NB4 (cell line): ENCODE measurements around the gene NFYA.

Experiments
- CTCF ChIP-seq: IDR thresholded peaks from one replicate; pipeline ENCODE4 v1.5.1; 2012; ENCODE audit warnings: low read depth, low read length
- MYC ChIP-seq: IDR thresholded peaks from 2 replicates; pipeline ENCODE4 v1.6.1; 2011; ENCODE audit warnings: low read depth, low read length

DNA sequence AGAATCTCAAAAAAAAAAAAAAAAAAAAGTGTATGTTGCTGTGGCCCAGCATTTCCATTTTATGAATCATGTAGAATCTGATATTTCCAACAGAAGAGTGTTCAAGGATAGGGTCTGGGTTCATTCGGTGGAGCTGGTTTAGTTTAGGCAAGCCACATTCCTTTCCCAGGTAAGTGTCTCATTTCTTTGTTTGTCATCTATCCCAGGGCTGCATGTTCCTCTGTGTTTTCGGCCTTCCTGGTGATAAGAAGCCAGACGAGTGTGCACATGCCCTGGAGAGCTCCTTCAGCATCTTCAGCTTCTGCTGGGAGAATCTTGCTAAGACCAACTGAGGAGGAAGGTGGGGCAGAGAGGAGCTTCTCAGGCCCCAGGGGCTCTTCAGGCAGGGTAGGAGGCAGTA is 38.2 kb downstream of the NFYA start:
- TF ChIP-seq CTCF (no peak), MYC (no peak)
